Measurements from ENCODE around the gene MORC2.

DNA sequence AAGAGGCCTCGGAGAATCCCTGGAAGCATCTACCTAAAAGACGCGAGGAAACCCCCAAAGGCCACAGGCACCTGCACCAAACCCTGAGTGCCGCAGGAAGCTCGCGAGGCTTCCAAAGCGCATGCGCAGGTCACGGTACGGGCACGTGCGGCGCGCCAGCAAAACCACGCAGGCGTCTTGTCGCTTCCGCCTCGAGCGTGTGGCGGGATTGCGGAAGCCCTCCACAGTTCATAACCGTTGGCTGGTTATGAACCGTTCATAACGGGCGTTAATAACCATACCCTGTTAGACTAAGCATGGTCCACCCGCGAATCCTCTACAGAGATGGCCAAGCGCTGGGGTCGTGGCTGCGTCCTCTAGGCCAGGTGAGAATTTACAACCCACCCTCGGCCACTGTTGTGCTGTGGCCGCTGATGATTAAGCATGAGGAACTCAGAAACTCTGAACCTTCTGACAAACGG is 46.4 kb downstream of the MORC2 start:
- TF ChIP-seq CTCF (IDR thresholded peaks at IDR 0.05; ENCODE audit: insufficient read depth, low read length) (no peak), GABPA (IDR thresholded peaks at IDR 0.05; ENCODE audit: low read depth) (no peak)
